Lung (tissue), 12 donors: ENCODE measurements around the gene ANGPTL2. TPM values are rescaled to one million over a fixed set of nuclear protein-coding genes. Genes with fewer than 3 reads are reported as not detected.

Experiments used
- ATAC-seq: fragments of 200-7000 bp; cut with Tn5 transposase; one replicate; pipeline ENCODE4 v1.9.1; 2020; ENCODE audit warnings: moderate number of reproducible peaks; ENCODE audit not compliant: insufficient read depth, low FRiP score
- DNase-seq, 3 donors: peaks; one replicate each; pipeline ENCODE4 v3.0.0-alpha.2; 2013 to 2017
- H3K27ac ChIP-seq, 2 donors: one replicate each; pipeline ENCODE4 v1.5.1; 2013; ENCODE audit warnings: mild to moderate bottlenecking in 2 of 2, moderate library complexity in 2 of 2, control low read depth in 1 of 2, inconsistent platforms in 1 of 2, low read depth in 1 of 2, low read length in 1 of 2
- H3K27me3 ChIP-seq, 3 donors: one replicate each; pipeline ENCODE4 v1.5.1; 2013; ENCODE audit warnings: low read length in 2 of 3; ENCODE audit not compliant: control insufficient read depth in 3 of 3, insufficient read depth in 3 of 3
- H3K36me3 ChIP-seq, 4 donors: one replicate each; pipeline ENCODE4 v1.5.1; 2013; ENCODE audit warnings: low read length in 4 of 4, mild to moderate bottlenecking in 1 of 4, moderate library complexity in 1 of 4; ENCODE audit not compliant: control insufficient read depth in 4 of 4, insufficient read depth in 4 of 4
- H3K4me1 ChIP-seq, 5 donors: one replicate each; pipeline ENCODE4 v1.5.1; 2013; ENCODE audit warnings: low read length in 5 of 5, mild to moderate bottlenecking in 2 of 5, moderate library complexity in 1 of 5; ENCODE audit not compliant: control insufficient read depth in 5 of 5, insufficient read depth in 5 of 5
- H3K4me3 ChIP-seq: one replicate; pipeline ENCODE4 v1.5.1; 2013; ENCODE audit warnings: mild to moderate bottlenecking, control low read depth, moderate library complexity
- H3K9ac ChIP-seq, 2 donors: one replicate each; pipeline ENCODE4 v1.5.1; 2013; ENCODE audit warnings: low read length in 2 of 2, control low read depth in 1 of 2; ENCODE audit not compliant: insufficient read depth in 1 of 2
- H3K9me3 ChIP-seq, 4 donors: one replicate each; pipeline ENCODE4 v1.5.1; 2013; ENCODE audit warnings: low read length in 3 of 4, mild to moderate bottlenecking in 1 of 4, moderate library complexity in 1 of 4; ENCODE audit not compliant: control insufficient read depth in 4 of 4, insufficient read depth in 3 of 4
- WGBS, 2 donors: extraction: QIAGEN DNeasy Blood & Tissue Kit; methylation state at CpG; one replicate each; pipeline ENCODE4 v1.1.7; 2013; 5-methylcytosine and 5-hydroxymethylcytosine counted together
- polyA plus RNA-seq, 2 donors: library from polyadenylated mRNA; stranded (reverse); fragments of 200-250 nt; gene quantifications; one replicate each; pipeline ENCODE4 v1.2.1, GENCODE V29; 2013
- total RNA-seq, 2 donors: library from RNA; depleted of rRNA in 1 of 2; stranded (reverse); fragments of >200 nt in 1 of 2; gene quantifications; one replicate each; pipeline ENCODE4 v1.2.1, GENCODE V29; 2014 to 2021
- TF ChIP-seq, protein P1 (sequence below): IDR thresholded peaks from 2 replicates; pipeline ENCODE4 v1.5.1; 2012; ENCODE audit warnings: mild to moderate bottlenecking; ENCODE audit errors: control extremely low read depth, extremely low read depth
- donor health status: control.
- donor health status: control.
- donor health status: Bipolar disorder and iron deficiency.
- donor health status: healthy.
- donor health status: DM: yes; HTN: yes; CAD: no.

The ANGPTL2 gene
- total and polyA plus RNA-seq, 4 donors = 7.5 to 18.8 (median 11.0) TPM

DNA sequence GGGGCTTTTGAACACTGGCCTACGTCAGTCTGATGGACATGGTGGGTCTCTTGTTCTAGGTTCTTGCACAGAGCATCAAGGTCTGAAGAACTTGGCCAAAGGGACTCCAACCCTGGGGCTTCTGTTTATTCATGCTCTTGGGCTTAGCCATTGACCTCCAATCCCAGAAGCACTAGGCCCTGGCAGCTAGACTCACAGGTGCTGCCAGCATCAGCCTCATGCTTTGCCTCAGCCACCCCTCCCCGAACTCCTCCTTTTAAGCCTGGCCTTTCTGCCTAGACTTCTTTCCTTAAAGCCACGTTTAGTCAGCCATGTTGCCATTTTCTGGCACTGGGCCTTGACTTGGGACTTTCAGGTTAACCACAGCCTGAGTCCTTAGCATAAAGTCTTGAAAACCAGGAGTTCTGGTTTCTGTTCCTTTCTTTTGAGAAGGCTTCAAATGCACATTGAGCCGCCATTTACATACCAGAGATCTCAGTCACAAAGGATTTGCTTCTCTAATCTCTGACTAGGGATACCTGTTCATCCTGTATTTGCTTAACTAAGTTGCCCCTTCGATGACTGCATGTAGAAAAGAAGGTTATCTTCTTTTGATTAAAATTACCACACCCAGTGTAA is 54.7 kb downstream of the ANGPTL2 start:
- WGBS, 2 donors = 76 to 85% methylated on average over 5 of the region's 5 CpGs
- Histone ChIP-seq H3K4me3 (no peak overlapping the region), H3K27me3 (no peaks in the 10 kb centered on the region), H3K4me1 (peaks cover 0 to 10% (median 7%) of the 10 kb centered on the region in 5 donors), H3K36me3 (peaks cover 0 to 5% (median 0%) of the 10 kb centered on the region in 4 donors), H3K27ac (peak overlapping the region in 1 of 2 donors; percentile 32), H3K9me3 (peaks cover 0 to 7% (median 0%) of the 10 kb centered on the region in 4 donors), H3K9ac (no peak overlapping the region)
- ATAC-seq = peak; percentile 27
- TF ChIP-seq, protein P1, sequence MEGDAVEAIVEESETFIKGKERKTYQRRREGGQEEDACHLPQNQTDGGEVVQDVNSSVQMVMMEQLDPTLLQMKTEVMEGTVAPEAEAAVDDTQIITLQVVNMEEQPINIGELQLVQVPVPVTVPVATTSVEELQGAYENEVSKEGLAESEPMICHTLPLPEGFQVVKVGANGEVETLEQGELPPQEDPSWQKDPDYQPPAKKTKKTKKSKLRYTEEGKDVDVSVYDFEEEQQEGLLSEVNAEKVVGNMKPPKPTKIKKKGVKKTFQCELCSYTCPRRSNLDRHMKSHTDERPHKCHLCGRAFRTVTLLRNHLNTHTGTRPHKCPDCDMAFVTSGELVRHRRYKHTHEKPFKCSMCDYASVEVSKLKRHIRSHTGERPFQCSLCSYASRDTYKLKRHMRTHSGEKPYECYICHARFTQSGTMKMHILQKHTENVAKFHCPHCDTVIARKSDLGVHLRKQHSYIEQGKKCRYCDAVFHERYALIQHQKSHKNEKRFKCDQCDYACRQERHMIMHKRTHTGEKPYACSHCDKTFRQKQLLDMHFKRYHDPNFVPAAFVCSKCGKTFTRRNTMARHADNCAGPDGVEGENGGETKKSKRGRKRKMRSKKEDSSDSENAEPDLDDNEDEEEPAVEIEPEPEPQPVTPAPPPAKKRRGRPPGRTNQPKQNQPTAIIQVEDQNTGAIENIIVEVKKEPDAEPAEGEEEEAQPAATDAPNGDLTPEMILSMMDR = no peak
- DNase-seq = no peak

DNA sequence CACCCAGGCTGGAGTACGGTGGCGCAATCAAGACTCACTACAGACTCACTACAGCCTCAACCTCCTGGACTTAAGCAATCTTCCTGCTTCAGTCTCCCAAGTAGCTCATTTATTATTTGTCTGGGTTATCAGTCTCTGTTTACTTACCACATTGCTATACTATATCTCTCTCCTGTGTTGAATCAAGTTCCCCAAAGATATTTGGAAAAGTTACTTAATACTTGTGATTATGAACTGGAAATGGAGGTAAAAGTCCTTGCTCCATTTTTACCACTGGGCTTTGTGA is 55.6 kb downstream of the ANGPTL2 start:
- no peak overlapping the region for H3K9ac ChIP-seq
- DNase-seq (no peak), ATAC-seq (no peak)
- H3K9me3 ChIP-seq = peaks cover 0 to 4% (median 0%) of the 10 kb centered on the region in 4 donors
- no peak overlapping the region for H3K4me3 ChIP-seq
- peaks cover 0 to 4% (median 0%) of the 10 kb centered on the region in 4 donors for H3K36me3 ChIP-seq
- WGBS, 2 donors = 47% methylated on average over 2 of the region's 2 CpGs
- TF ChIP-seq, protein P1 = no peak
- H3K27ac ChIP-seq = no peak overlapping the region
- no peaks in the 10 kb centered on the region for H3K27me3 ChIP-seq
- peaks cover 0 to 10% (median 7%) of the 10 kb centered on the region in 5 donors for H3K4me1 ChIP-seq

DNA sequence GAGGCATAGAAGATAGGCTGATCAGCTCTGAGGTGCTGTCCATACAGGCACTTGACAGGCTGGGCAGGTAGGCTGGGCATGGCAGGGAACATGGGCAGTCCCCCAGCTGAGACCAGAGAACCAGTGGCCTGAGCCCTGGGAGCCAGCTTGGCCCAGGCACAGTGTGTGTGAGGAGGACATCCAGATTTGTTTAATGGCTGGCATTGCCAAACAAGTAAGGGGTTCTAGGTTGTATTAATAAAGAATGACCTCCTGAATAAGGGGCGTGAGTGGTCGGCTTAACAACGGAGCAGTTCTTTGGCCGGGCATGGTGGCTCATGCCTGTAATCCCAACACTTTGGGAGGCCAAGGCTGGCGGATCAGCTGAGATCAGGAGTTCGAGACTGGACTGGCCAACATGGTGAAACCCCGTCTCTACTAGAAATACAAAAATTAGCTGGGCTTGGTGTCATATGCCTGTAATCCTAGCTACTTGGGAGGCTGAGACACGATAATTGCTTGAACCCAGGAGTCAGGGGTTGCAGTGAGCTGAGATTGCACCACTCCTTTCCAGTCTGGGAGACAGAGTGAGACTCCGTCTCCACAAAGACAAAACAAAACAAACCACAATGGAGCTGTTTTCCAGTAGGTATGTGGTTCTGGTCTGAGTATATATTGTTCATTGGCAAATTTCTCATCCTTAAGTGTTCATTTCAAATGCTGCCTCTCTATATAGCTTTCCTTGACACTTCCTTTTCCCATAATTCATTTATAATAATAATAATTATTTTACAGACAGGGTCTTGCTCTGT is 56.2 kb downstream of the ANGPTL2 start:
- Histone ChIP-seq H3K27ac (peak overlapping the region in 1 of 2 donors; percentile 41), H3K9me3 (no peaks in the 10 kb centered on the region), H3K4me1 (peaks cover 0 to 10% (median 7%) of the 10 kb centered on the region in 5 donors), H3K27me3 (no peaks in the 10 kb centered on the region), H3K9ac (no peak overlapping the region), H3K4me3 (no peak overlapping the region), H3K36me3 (peaks cover 0 to 3% (median 0%) of the 10 kb centered on the region in 4 donors)
- 85 to 90% methylated on average over 9 of the region's 9 CpGs for WGBS, 2 donors
- DNase-seq (no peak), ATAC-seq (no peak)
- TF ChIP-seq, protein P1 = no peak
